Ectodermal cell (in vitro differentiated cells): ENCODE results near the gene PSMC2.
A peak's percentile ranks its signal among the peaks of the same experiment; 100 is the strongest.

Experiments
- H3K27ac ChIP-seq: 2 replicates; pipeline ENCODE4 v1.7.0; 2013; ENCODE audit warnings: mild to moderate bottlenecking, low read depth, low read length; ENCODE audit not compliant: insufficient read depth, poor library complexity, severe bottlenecking
- H3K27me3 ChIP-seq: 2 replicates; pipeline ENCODE4 v1.7.0; 2013; ENCODE audit warnings: mild to moderate bottlenecking, low read length; ENCODE audit not compliant: insufficient read depth, control insufficient read depth, poor library complexity, severe bottlenecking
- H3K36me3 ChIP-seq: one replicate; pipeline ENCODE4 v1.7.0; 2013; ENCODE audit warnings: low read length; ENCODE audit not compliant: control insufficient read depth, insufficient read depth
- H3K4me1 ChIP-seq: one replicate; pipeline ENCODE4 v1.7.0; 2013; ENCODE audit warnings: low read length; ENCODE audit not compliant: control insufficient read depth, insufficient read depth
- H3K4me3 ChIP-seq: 2 replicates; pipeline ENCODE4 v1.7.0; 2013; ENCODE audit warnings: low read depth, low read length, control low read depth; ENCODE audit not compliant: insufficient read depth
- H3K9me3 ChIP-seq: 2 replicates; pipeline ENCODE4 v1.7.0; 2013; ENCODE audit warnings: mild to moderate bottlenecking, low read length, moderate library complexity; ENCODE audit not compliant: control insufficient read depth
- WGBS, 2 experiments: methylation state at CpG; one replicate each; pipeline ENCODE4 v1.1.7; 2013; ENCODE audit warnings: missing lambda C conversion rate in 2 of 2; 5-methylcytosine and 5-hydroxymethylcytosine counted together

Gene PSMC2

DNA sequence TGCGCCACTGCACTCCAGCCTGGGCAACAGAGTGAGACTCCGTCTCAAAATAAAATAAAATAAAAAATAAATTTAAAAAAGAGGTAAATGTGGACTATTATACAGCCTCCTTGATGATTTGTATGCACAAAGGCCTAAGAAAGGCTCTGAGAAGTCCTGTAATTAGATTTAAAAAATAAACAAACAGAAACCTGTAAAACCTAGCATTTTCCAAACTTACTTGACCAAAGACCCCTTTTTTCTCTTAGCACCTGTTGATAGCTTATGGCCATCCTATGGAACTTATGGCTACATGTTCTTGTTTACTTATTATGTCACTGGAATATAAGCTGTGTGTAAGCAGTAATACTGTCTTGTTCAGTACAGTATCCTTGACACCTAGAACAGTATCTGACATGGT is 8.6 kb upstream of the PSMC2 start:
- Histone ChIP-seq H3K4me3 (no peak overlapping the region), H3K27ac (no peak overlapping the region), H3K4me1 (no peaks in the 10 kb centered on the region), H3K36me3 (peaks cover 29% of the 10 kb centered on the region), H3K27me3 (no peaks in the 10 kb centered on the region), H3K9me3 (no peaks in the 10 kb centered on the region)
- WGBS, 2 experiments = 92 to 100% methylated on average over 1 to 2 of the region's 2 CpGs

DNA sequence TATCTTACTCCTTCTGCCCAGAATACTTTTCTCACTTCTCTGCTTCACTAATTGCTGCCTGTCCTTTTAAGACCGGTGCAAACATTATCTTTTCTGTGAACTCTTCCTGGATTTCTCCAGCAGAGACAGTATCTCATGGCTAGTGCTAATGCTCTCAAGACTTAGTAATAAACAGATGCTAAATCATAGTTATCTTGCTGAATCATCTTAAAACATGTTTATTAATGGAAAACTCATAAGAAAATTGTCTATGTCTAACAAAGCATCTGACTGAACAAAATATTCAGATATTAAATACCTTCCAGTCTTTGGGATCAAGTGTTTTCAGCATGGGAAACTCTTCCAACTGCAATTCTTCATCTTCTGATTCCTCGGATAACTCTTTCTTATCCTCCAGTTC is 6.0 kb upstream of the PSMC2 start:
- Histone ChIP-seq H3K4me3 (no peak overlapping the region), H3K36me3 (peaks cover 22% of the 10 kb centered on the region), H3K27me3 (no peaks in the 10 kb centered on the region), H3K27ac (no peak overlapping the region), H3K4me1 (no peaks in the 10 kb centered on the region), H3K9me3 (no peaks in the 10 kb centered on the region)
- WGBS, 2 experiments = 91 to 97% methylated on average over 2 of the region's 2 CpGs

DNA sequence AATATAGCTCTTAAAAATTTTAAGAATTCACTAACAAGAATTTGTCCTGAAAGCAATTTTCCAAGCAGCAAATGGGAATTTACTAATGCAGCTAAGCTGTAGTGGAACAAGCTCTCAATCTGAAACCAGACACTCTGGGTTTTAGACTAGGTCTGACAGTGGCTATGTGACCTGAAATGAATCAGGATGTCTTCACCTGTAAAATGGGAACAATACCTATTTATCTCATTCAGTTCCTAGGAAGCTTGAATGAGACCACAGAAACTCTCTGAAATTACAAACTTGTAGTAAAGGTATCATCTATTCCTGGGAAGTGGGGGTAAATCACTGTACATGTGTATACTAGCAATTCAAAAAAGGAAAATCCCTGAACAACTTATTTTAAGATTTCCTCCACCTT is 4.1 kb upstream of the PSMC2 start:
- no peaks in the 10 kb centered on the region for H3K27me3 ChIP-seq
- H3K36me3 ChIP-seq = peaks cover 9% of the 10 kb centered on the region
- no peaks in the 10 kb centered on the region for H3K4me1 ChIP-seq
- H3K4me3 ChIP-seq = peak overlapping the region; percentile 79
- no peaks in the 10 kb centered on the region for H3K9me3 ChIP-seq
- H3K27ac ChIP-seq = no peak overlapping the region

DNA sequence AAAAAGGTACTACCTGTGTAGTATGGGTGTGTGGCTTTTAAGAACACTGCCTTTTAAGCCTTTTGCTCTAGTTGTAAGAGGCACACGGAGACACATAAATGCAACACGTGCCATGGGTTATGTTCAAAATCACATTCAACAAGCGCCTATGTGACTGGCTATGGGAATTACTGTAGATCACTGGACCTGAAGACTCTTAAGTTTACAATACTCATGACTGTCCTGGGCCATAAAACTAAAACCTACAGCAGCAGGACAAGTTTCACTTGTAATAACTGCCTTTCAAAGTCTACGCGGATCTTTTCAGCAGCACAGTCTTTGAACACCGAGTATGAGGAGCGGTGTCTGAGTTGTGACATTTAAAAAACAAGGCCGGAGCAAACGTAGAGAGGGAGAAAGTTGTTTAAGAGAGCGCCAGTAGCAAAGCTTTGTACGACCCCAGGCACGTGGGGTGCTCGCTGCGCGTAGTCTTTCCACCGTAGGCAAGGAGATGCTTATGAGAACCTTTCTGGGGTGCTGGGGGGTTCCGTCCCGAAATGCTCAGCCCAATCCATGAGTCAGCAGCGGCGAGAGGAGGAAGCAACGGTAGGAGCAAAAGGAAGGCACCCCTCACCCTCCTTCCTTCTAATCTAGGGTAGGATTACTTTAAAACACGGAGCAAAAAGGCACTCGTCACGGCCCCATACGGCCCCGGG is 3.5 kb upstream of the PSMC2 start:
- WGBS, 2 experiments = 2% methylated on average over 23 to 26 of the region's 26 CpGs
- H3K4me3 ChIP-seq = peak overlapping the region; percentile 79
- H3K36me3 ChIP-seq = peaks cover 9% of the 10 kb centered on the region
- H3K9me3 ChIP-seq = no peaks in the 10 kb centered on the region
- H3K4me1 ChIP-seq = peaks cover 1% of the 10 kb centered on the region
- H3K27ac ChIP-seq = no peak overlapping the region
- no peaks in the 10 kb centered on the region for H3K27me3 ChIP-seq

DNA sequence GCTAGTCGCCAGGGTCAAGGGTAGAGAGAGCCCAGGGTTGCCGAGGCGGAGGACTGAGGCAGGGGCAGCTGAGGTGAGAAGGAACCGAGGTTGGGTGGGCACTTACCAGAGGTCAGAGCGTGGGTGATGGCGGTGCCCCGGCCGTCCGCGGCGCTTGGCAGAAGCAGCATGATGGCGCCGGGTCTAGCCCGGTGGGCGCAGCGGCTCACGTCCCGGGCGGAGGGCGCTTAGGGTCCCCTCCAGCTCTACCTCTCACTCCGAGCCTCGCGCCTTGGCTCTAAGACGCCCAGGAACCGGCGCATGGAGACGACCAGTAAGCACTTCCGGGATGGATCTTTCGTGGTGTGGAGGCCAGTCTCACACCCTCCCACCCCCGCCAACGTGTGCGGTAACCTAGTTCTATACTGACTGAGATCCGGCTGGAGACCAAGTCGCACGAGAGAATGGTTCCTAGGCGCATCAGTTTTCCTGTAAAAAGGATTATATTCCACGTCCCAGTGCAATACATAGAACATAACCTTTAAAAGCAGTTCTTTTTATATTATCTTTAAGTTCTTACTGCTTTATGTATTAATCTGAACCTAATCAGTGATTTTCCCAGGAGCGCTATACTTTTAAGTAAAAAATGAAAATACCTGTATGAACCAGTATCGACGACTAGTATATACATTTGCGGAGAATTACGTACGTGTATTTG is 2.8 kb upstream of the PSMC2 start, which contains the start of gene DNAJC2:
DNAJC2 (minus strand) TSS at position 315 of the 697 bp plus-strand sequence; CDS start at position 170, 145 bp downstream.
- H3K4me3 ChIP-seq = peak within 1 kb of the TSS; percentile 79
- no peaks in the 10 kb centered on the region for H3K27me3 ChIP-seq
- WGBS, 2 experiments = 13% methylated on average over 42 to 43 of the region's 43 CpGs
- H3K27ac ChIP-seq = no peak within 1 kb of the TSS
- H3K36me3 ChIP-seq = peaks cover 9% of the 10 kb centered on the region
- H3K9me3 ChIP-seq = no peaks in the 10 kb centered on the region
- H3K4me1 ChIP-seq = peaks cover 5% of the 10 kb centered on the region

DNA sequence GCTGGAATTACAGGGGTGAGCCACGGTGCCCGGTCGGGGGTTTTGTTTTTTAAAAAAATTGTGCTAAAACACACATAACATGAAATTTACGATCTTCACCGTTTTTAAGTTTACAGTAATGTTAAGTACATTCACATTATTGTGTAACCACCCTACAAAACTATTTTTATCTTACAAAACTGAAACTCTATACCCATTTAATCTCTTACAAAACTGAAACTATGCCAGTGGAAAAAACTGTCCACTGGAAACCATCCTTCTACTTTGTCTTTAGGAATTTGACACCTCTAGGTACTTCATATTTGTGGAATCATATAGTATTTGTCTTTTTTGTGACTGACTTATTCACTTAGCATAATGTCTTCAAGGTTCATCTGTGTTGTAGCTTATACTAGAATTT is 1.0 kb upstream of the PSMC2 start:
- 95 to 100% methylated on average over 5 of the region's 5 CpGs for WGBS, 2 experiments
- peaks cover 2% of the 10 kb centered on the region for H3K36me3 ChIP-seq
- no peaks in the 10 kb centered on the region for H3K9me3 ChIP-seq
- H3K4me1 ChIP-seq = peaks cover 5% of the 10 kb centered on the region
- no peak overlapping the region for H3K27ac ChIP-seq
- no peaks in the 10 kb centered on the region for H3K27me3 ChIP-seq
- H3K4me3 ChIP-seq = no peak overlapping the region

DNA sequence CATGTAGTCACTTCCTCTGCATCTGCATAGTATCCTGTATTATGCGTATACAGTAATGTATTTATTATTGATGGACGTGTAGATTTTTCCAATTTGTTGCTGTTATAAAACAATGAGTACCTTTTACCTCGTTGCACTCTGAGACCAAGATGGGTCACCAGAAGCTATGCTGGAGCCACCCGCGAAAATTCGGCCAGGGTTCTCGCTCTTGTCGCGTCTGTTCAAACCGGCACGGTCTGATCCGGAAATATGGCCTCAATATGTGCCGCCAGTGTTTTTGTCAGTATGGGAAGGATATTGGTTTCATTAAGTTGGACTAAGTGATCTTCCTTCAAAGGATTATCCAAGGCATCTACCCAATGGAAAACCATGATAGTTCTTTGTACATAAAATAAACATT is 1.0 kb downstream of the PSMC2 start:
- Histone ChIP-seq H3K9me3 (no peaks in the 10 kb centered on the region), H3K4me1 (peaks cover 5% of the 10 kb centered on the region), H3K27me3 (no peaks in the 10 kb centered on the region), H3K4me3 (peak overlapping the region; percentile 86), H3K27ac (no peak overlapping the region), H3K36me3 (peaks cover 7% of the 10 kb centered on the region)
- 22 to 25% methylated on average over 12 to 13 of the region's 13 CpGs for WGBS, 2 experiments

DNA sequence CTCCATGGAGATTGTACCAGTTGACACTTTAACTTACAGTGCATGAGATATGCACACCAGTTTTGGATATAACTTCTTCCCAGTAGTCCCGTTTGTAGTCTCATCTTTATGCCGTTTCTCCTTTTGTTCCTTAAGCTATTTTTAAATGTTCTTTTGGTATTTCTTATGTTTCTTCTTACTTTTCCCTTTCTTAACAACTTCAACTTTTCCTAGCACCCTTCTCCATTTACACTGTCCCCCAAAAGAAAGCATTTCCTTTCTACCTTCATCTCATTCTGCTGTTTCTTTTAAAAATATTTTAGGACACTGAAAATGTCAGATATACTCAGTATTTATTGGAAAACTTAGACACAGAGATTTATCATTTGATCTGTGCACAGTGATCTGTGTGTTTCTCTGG is 1.5 kb downstream of the PSMC2 start:
- Histone ChIP-seq H3K4me1 (peaks cover 5% of the 10 kb centered on the region), H3K27me3 (no peaks in the 10 kb centered on the region), H3K4me3 (no peak overlapping the region), H3K36me3 (peaks cover 7% of the 10 kb centered on the region), H3K27ac (no peak overlapping the region), H3K9me3 (no peaks in the 10 kb centered on the region)
- 89 to 94% methylated on average over 2 of the region's 2 CpGs for WGBS, 2 experiments

DNA sequence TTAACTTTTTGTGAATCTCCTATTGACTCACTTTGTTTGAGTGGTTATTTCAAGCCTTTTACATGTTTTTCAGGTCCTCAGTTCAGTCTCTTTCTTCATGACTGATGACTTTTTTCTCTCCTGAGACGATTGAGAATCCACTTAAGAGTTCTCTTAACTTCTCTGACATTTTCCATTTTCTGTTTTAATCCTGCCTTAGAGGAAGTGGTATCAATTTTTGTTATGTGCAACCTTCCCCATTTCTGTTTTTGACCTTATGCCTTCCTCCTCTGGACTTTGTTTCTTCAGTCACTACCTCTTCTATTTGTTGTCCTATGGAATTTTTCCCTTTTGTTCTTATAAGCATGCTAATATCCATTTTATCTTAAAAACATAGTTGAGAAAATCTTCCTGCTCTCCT is 2.4 kb downstream of the PSMC2 start:
- Histone ChIP-seq H3K27me3 (no peaks in the 10 kb centered on the region), H3K4me3 (no peak overlapping the region), H3K27ac (no peak overlapping the region), H3K36me3 (peaks cover 12% of the 10 kb centered on the region), H3K4me1 (peaks cover 5% of the 10 kb centered on the region), H3K9me3 (no peaks in the 10 kb centered on the region)
- WGBS, 2 experiments = 82 to 96% methylated on average over 1 of the region's 1 CpG

DNA sequence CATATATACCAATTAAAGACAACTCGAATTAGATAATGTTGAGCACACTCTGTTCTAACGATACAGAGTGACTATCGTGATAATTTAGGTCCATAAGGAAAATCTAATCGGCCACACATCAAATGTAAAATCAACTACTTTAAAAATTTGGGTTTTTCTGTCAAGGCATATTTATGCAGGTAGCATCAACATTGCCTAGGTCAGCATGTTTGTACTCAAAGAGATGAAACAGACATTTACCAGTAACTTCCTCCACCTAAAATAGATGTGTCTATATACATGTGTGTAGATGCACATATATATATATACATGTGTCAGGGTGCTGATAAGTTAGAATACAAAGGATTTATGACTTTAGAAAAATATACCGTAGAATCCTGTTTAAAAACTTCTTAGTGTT is 22.0 kb downstream of the PSMC2 start:
- no peaks in the 10 kb centered on the region for H3K9me3 ChIP-seq
- peaks cover 34% of the 10 kb centered on the region for H3K36me3 ChIP-seq
- H3K27me3 ChIP-seq = no peaks in the 10 kb centered on the region
- no peak overlapping the region for H3K4me3 ChIP-seq
- WGBS, 2 experiments = 94 to 96% methylated on average over 5 of the region's 5 CpGs
- H3K4me1 ChIP-seq = no peaks in the 10 kb centered on the region
- H3K27ac ChIP-seq = no peak overlapping the region
